PFSK-1 (cell line): Measurements from ENCODE around the gene RNF130.

ENCODE experiments used
- POLR2AphosphoS5 ChIP-seq: IDR thresholded peaks from 2 replicates; pipeline ENCODE4 v1.6.1; 2012; ENCODE audit warnings: low read depth, mild to moderate bottlenecking, control low read depth, low read length, moderate library complexity
- SIN3A ChIP-seq: IDR thresholded peaks from 2 replicates; pipeline ENCODE4 v1.6.1; 2012; ENCODE audit warnings: mild to moderate bottlenecking, low read length, moderate library complexity, borderline replicate concordance; ENCODE audit not compliant: insufficient read depth
- TAF1 ChIP-seq: IDR thresholded peaks from 2 replicates; pipeline ENCODE4 v1.6.1; 2012; ENCODE audit warnings: low read length, control low read depth, borderline replicate concordance; ENCODE audit not compliant: insufficient read depth
- TF ChIP-seq, protein P1 (sequence below), 2 experiments: IDR thresholded peaks; 2 replicates each; pipeline versions ENCODE4 v1.6.1 to v1.8.0; 2011 to 2012; ENCODE audit warnings: low read depth in 2 of 2, low read length in 2 of 2, control low read depth in 1 of 2, inconsistent platforms in 1 of 2, mild to moderate bottlenecking in 1 of 2, moderate library complexity in 1 of 2; ENCODE audit not compliant: insufficient read depth in 1 of 2

DNA sequence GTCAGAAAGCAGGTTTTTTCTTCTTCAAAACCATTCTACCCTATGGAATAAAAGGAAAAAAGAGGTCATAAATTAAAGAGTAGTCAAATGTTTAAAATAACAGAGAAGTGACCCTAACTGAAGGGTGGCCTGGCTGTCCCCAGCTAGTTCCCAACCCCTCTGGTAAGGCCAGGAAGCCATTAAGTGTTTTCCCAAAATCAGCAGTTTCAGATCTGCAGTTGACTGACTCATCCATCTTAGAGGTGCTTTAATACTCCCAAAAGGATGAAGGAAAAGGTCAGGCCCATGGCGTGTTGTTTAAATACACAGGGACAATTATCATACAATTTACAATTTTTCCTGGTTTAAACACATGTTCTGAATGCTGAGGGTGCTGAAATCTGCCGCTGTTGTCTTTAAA lies 115.9 kb downstream of the RNF130 start:
- TF ChIP-seq TAF1 (no peak), POLR2AphosphoS5 (no peak), SIN3A (no peak)
- TF ChIP-seq, protein P1, sequence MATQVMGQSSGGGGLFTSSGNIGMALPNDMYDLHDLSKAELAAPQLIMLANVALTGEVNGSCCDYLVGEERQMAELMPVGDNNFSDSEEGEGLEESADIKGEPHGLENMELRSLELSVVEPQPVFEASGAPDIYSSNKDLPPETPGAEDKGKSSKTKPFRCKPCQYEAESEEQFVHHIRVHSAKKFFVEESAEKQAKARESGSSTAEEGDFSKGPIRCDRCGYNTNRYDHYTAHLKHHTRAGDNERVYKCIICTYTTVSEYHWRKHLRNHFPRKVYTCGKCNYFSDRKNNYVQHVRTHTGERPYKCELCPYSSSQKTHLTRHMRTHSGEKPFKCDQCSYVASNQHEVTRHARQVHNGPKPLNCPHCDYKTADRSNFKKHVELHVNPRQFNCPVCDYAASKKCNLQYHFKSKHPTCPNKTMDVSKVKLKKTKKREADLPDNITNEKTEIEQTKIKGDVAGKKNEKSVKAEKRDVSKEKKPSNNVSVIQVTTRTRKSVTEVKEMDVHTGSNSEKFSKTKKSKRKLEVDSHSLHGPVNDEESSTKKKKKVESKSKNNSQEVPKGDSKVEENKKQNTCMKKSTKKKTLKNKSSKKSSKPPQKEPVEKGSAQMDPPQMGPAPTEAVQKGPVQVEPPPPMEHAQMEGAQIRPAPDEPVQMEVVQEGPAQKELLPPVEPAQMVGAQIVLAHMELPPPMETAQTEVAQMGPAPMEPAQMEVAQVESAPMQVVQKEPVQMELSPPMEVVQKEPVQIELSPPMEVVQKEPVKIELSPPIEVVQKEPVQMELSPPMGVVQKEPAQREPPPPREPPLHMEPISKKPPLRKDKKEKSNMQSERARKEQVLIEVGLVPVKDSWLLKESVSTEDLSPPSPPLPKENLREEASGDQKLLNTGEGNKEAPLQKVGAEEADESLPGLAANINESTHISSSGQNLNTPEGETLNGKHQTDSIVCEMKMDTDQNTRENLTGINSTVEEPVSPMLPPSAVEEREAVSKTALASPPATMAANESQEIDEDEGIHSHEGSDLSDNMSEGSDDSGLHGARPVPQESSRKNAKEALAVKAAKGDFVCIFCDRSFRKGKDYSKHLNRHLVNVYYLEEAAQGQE (IDR thresholded peaks at IDR 0.05; ENCODE audit: insufficient read depth in 1 of 2, low read depth in 2 of 2, low read length in 2 of 2): no peak
